NCI-H510A treated with DMSO at 0.1 percent for 48 hours (cell line): ENCODE measurements around the gene SEC24D.
"Not testable (repeated sequence)": the region's sequence is repeated elsewhere in the genome, so short reads cannot be mapped to it uniquely, and the experiment has no call there.

Source experiments
- DNase-seq: peaks from one replicate; lab custom pipeline; 2025; lab: John Stamatoyannopoulos, UW

The SEC24D gene

GRCh38 chr4:118835571-118836300, at the start of gene SEC24D:
TSS of gene SEC24D (minus strand) at chr4:118836126. CDS start at chr4:118833696, 2,430 bp downstream.
- DNase-seq = peak; percentile 43

- DNase-seq = no peak
Observed at GRCh38 chr4:118884716-118885115, 48.8 kb upstream of the SEC24D start.

- no peak for DNase-seq
Observed at GRCh38 chr4:118883861-118884260, 47.9 kb upstream of the SEC24D start.

- no peak for DNase-seq
Observed at GRCh38 chr4:118881512-118882146, 45.7 kb upstream of the SEC24D start.

- DNase-seq = no peak
Observed at GRCh38 chr4:118879409-118879808, 43.5 kb upstream of the SEC24D start.

GRCh38 chr4:118878507-118878906, 42.6 kb upstream of the SEC24D start:
- DNase-seq = not testable (repeated sequence)

- no peak for DNase-seq
Observed at GRCh38 chr4:118877797-118878196, 41.9 kb upstream of the SEC24D start.

GRCh38 chr4:118872181-118872580, 36.3 kb upstream of the SEC24D start:
- DNase-seq = no peak

- DNase-seq = no peak
Observed at GRCh38 chr4:118869808-118870342, 33.9 kb upstream of the SEC24D start.

GRCh38 chr4:118867311-118868067, 31.6 kb upstream of the SEC24D start:
- no peak for DNase-seq

- no peak for DNase-seq
Observed at GRCh38 chr4:118866442-118866841, 30.5 kb upstream of the SEC24D start.

- DNase-seq = peak; percentile 46
Observed at GRCh38 chr4:118865091-118865708, 29.3 kb upstream of the SEC24D start.

GRCh38 chr4:118858779-118859178, 22.9 kb upstream of the SEC24D start:
- DNase-seq = no peak

GRCh38 chr4:118857760-118858159, 21.8 kb upstream of the SEC24D start:
- DNase-seq = no peak

- DNase-seq = no peak
Observed at GRCh38 chr4:118850488-118851173, 14.7 kb upstream of the SEC24D start.

- no peak for DNase-seq
Observed at GRCh38 chr4:118849867-118850487, 14.1 kb upstream of the SEC24D start.

- no peak for DNase-seq
Observed at GRCh38 chr4:118848901-118849300, 13.0 kb upstream of the SEC24D start.

GRCh38 chr4:118848242-118848641, 12.3 kb upstream of the SEC24D start:
- no peak for DNase-seq

- DNase-seq = no peak
Observed at GRCh38 chr4:118846979-118847378, 11.1 kb upstream of the SEC24D start.

- DNase-seq = no peak
Observed at GRCh38 chr4:118845552-118846050, 9.7 kb upstream of the SEC24D start.

GRCh38 chr4:118843237-118843636, 7.3 kb upstream of the SEC24D start:
- no peak for DNase-seq
